Measurements from ENCODE around the gene GMCL2. TPM values are rescaled to one million over a fixed set of nuclear protein-coding genes. Genes with fewer than 3 reads are reported as not detected.

Gene GMCL2
- total RNA-seq, 1 experiment from 2014 or later: not detected

DNA sequence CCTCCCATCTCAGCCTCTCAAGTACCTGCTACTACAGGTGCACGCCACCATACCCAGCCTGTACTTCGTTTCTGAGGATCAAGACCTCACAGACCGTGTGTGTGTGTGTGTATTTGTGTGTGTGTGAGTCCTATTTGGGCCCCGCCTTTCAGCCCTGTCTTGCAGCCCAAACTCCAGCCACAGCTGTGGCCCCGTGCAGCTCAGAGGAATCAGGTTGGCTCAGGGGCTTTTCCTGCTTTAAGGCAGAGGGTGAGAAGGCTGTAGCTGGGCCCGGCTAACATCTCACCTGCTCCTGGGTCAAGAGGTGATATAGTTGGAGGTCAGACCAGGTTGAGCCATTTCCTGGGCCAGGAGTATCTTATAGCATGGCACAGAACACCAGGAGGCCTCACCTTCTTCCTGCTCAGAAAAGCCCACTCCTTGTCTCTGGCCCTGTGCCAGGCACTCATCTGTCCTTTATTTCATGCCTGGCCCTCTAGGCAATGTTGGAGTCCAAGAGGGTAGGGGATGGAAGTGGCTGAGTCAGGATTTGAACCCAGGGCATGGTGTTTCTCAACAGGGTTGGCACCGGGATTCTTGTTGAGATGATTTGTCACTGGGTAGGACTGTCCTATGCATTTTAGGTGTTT, 47.1 kb upstream of the GMCL2 start:
- no peaks in the 10 kb centered on the region for H3K9me3 Mint-ChIP-seq
- no peaks in the 10 kb centered on the region for H3K9me3 ChIP-seq (ENCODE audit: control insufficient read depth, low read depth, low read length)
- no peaks in the 10 kb centered on the region for H3K4me1 ChIP-seq (ENCODE audit: insufficient read depth, low read length)
- H3K27ac Mint-ChIP-seq: no peak overlapping the region
- peaks cover 18 to 27% of the 10 kb centered on the region in 2 experiments for H3K4me1 Mint-ChIP-seq
- H3K9ac ChIP-seq (ENCODE audit: extremely low read depth, insufficient read length, low read length): no peak overlapping the region
- H3K79me2 ChIP-seq (ENCODE audit: insufficient read depth, low read length): peaks cover 4% of the 10 kb centered on the region; the same call in 1 of the 2 replicates
- no peak overlapping the region for H2BK120ac ChIP-seq (ENCODE audit: low read depth, low read length, poor library complexity, severe bottlenecking)
- H4K5ac ChIP-seq (ENCODE audit: insufficient read length, low read depth, low read length): no peak overlapping the region
- H4K20me1 ChIP-seq (ENCODE audit: control insufficient read depth, insufficient read depth, insufficient read length): no peaks in the 10 kb centered on the region
- no peak for DNase-seq
- no peak overlapping the region for H3K23ac ChIP-seq (ENCODE audit: insufficient read length, low read depth, low read length)
- no peak overlapping the region for H3T11ph ChIP-seq (ENCODE audit: low read length)
- H3K4me3 Mint-ChIP-seq: no peak overlapping the region
- H3K79me1 ChIP-seq (ENCODE audit: insufficient read depth, low read depth, low read length, poor library complexity, severe bottlenecking): no peaks in the 10 kb centered on the region
- H2BK20ac ChIP-seq (ENCODE audit: low read depth, low read length, poor library complexity, severe bottlenecking): no peak overlapping the region
- peaks cover 16 to 26% (median 23%) of the 10 kb centered on the region in 3 experiments for H3K36me3 Mint-ChIP-seq (ENCODE audit: insufficient read depth in 1 of 3, low read depth in 3 of 3)
- TF ChIP-seq, protein P1, sequence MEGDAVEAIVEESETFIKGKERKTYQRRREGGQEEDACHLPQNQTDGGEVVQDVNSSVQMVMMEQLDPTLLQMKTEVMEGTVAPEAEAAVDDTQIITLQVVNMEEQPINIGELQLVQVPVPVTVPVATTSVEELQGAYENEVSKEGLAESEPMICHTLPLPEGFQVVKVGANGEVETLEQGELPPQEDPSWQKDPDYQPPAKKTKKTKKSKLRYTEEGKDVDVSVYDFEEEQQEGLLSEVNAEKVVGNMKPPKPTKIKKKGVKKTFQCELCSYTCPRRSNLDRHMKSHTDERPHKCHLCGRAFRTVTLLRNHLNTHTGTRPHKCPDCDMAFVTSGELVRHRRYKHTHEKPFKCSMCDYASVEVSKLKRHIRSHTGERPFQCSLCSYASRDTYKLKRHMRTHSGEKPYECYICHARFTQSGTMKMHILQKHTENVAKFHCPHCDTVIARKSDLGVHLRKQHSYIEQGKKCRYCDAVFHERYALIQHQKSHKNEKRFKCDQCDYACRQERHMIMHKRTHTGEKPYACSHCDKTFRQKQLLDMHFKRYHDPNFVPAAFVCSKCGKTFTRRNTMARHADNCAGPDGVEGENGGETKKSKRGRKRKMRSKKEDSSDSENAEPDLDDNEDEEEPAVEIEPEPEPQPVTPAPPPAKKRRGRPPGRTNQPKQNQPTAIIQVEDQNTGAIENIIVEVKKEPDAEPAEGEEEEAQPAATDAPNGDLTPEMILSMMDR (conservative IDR thresholded peaks at IDR 0.05): no peak
- no peak overlapping the region for H3K18ac ChIP-seq (ENCODE audit: insufficient read length, low read depth, low read length)
- H4K8ac ChIP-seq (replicated peaks; ENCODE audit: insufficient read length, low read depth, low read length): no peak overlapping the region
- no peak overlapping the region for H2AFZ ChIP-seq (ENCODE audit: low read length)
- H2BK5ac ChIP-seq (ENCODE audit: insufficient read length, low read length): no peak overlapping the region
- no peak overlapping the region for H2AK5ac ChIP-seq (ENCODE audit: insufficient read length, low read length)
- H3K23me2 ChIP-seq (ENCODE audit: insufficient read length, low read depth, low read length, poor library complexity, severe bottlenecking): peaks cover 3% of the 10 kb centered on the region
- WGBS (ENCODE audit: extremely low coverage, insufficient read length, low lambda C conversion rate): no CpG with 5 or more reads among the region's 7 CpGs
- H3K4me2 ChIP-seq (ENCODE audit: insufficient read depth, insufficient read length, low read length): no peak overlapping the region
- no peaks in the 10 kb centered on the region for H3K27me3 ChIP-seq (ENCODE audit: insufficient read depth, low read length)
- H4K91ac ChIP-seq (ENCODE audit: insufficient read length, low read depth, low read length): no peak overlapping the region
- H3K27ac ChIP-seq (ENCODE audit: insufficient read length, low read depth, low read length): no peak overlapping the region
- no peaks in the 10 kb centered on the region; the same call in 1 of the 2 replicates for H3K27me3 Mint-ChIP-seq (ENCODE audit: low read depth)
- no peak overlapping the region for H2BK12ac ChIP-seq (ENCODE audit: insufficient read length, low read depth, low read length)
- H3K56ac ChIP-seq (ENCODE audit: insufficient read length, low read depth, low read length): no peak overlapping the region
- H3K14ac ChIP-seq (ENCODE audit: insufficient read depth, low read length): no peak overlapping the region
- H3K4ac ChIP-seq (ENCODE audit: low read depth, low read length): no peak overlapping the region
- no peak overlapping the region for H2BK15ac ChIP-seq (ENCODE audit: low read depth, low read length)

Measured in H9 (cell line).